GM12878 (cell line): ENCODE data around the gene COASY. TPM values are rescaled to one million over a fixed set of nuclear protein-coding genes. Genes with fewer than 3 reads are reported as not detected.

Experiments
- ATAC-seq: fragments of 200-7000 bp; cut with Tn5 transposase; 3 replicates; pipeline ENCODE4 v1.9.1; 2020; ENCODE audit warnings: mild to moderate bottlenecking, moderate library complexity
- BruUV-seq: library from RNA; stranded (reverse); fragments of 400-500 nt; replicated peaks from 2 replicates; lab custom pipeline; 2021; lab: Mats Ljungman, UMichigan
- CTCF ChIA-PET: fragments of 300-600 bp; sonication (Branson Sonifier 250); formaldehyde crosslinking; extraction: SDS; loops from one replicate; lab custom pipeline; 2021; ENCODE audit warnings: inconsistent platforms; lab: Yijun Ruan, JAX
- POLR2A ChIA-PET: fragments of 350-600 bp; formaldehyde crosslinking; extraction: SDS; loops from one replicate; lab custom pipeline; 2021; ENCODE audit warnings: inconsistent platforms; lab: Charles Lee
- RAD21 ChIA-PET: fragments of 300-600 bp; sonication (Branson Sonifier 250); formaldehyde crosslinking; loops from one replicate; lab custom pipeline; 2023; ENCODE audit warnings: antibody characterized with exemption; ENCODE audit not compliant: unreplicated experiment; lab: Charles Lee
- SMC1A ChIA-PET: fragments of 300-600 bp; sonication (Branson Sonifier 250); formaldehyde crosslinking; loops from one replicate; lab custom pipeline; 2023; ENCODE audit not compliant: unreplicated experiment, uncharacterized antibody; lab: Charles Lee
- DNase-seq: peaks from one replicate; pipeline ENCODE4 v3.0.0-alpha.2; 2011; ENCODE audit warnings: low read depth, low spot score
- FAIRE-seq: peaks from 3 replicates; lab custom pipeline; 2011; peaks lifted over from hg19 to GRCh38; lab: Jason Lieb, UNC
- H2AFZ ChIP-seq: 2 replicates; pipeline ENCODE4 v1.6.0; 2011; ENCODE audit warnings: low read depth, low read length, control low read depth; ENCODE audit not compliant: control insufficient read depth
- H3K27ac ChIP-seq: 2 replicates; pipeline ENCODE4 v1.5.1; 2011; ENCODE audit warnings: control low read depth; ENCODE audit not compliant: control insufficient read depth, insufficient read depth
- H3K27me3 ChIP-seq, 2 experiments: replicated peaks in 1 of 2; 2 replicates each; pipeline versions ENCODE4 v1.6.0 to v1.6.1; 2011; ENCODE audit warnings: low read length in 1 of 2; ENCODE audit not compliant: control insufficient read depth in 2 of 2, insufficient read depth in 2 of 2
- H3K36me3 ChIP-seq, 2 experiments: 2 replicates each; pipeline ENCODE4 v1.5.1; 2011; ENCODE audit warnings: low read length in 1 of 2; ENCODE audit not compliant: control insufficient read depth in 2 of 2, insufficient read depth in 2 of 2
- H3K4me1 ChIP-seq: 2 replicates; pipeline ENCODE4 v1.6.1; 2011; ENCODE audit warnings: mild to moderate bottlenecking, low read length, moderate library complexity, mixed read lengths; ENCODE audit not compliant: control insufficient read depth, insufficient read depth
- H3K4me2 ChIP-seq: 2 replicates; pipeline ENCODE4 v1.6.0; 2011; ENCODE audit warnings: control low read depth; ENCODE audit not compliant: control insufficient read depth, insufficient read depth
- H3K4me3 ChIP-seq: fragments of 200-600 bp; sonication (generic); 2 replicates; pipeline ENCODE4 v1.5.1; 2016
- H3K79me2 ChIP-seq: 2 replicates; pipeline ENCODE4 v1.6.0; 2011; ENCODE audit warnings: low read length; ENCODE audit not compliant: control insufficient read depth, insufficient read depth
- H3K9ac ChIP-seq: 2 replicates; pipeline ENCODE4 v1.8.0; 2011; ENCODE audit warnings: low read length, control low read depth, mixed read lengths; ENCODE audit not compliant: control insufficient read depth, insufficient read depth
- H3K9me3 ChIP-seq: replicated peaks from 3 replicates; pipeline ENCODE4 v1.5.1; 2011; ENCODE audit warnings: mild to moderate bottlenecking, low read length; ENCODE audit not compliant: control insufficient read depth, insufficient read depth
- H4K20me1 ChIP-seq: 2 replicates; pipeline ENCODE4 v1.6.0; 2011; ENCODE audit not compliant: control insufficient read depth, insufficient read depth
- ATF7 ChIP-seq: fragments of 450-650 bp; IDR thresholded peaks from 2 replicates; pipeline ENCODE4 v1.6.1; 2016; ENCODE audit warnings: low read depth, mild to moderate bottlenecking
- CBX5 ChIP-seq: sonication (generic); IDR thresholded peaks from 2 replicates; pipeline ENCODE4 v1.6.1; 2016; ENCODE audit warnings: low read depth, moderate library complexity, mild to moderate bottlenecking, inconsistent platforms
- CEBPZ ChIP-seq: fragments of 150-350 bp; IDR thresholded peaks from 2 replicates; pipeline ENCODE4 v1.6.1; 2016; ENCODE audit warnings: low read depth, low read length
- EED ChIP-seq: sonication (generic); IDR thresholded peaks from 2 replicates; pipeline ENCODE4 v1.6.1; 2016; ENCODE audit warnings: antibody characterized with exemption, low read depth
- MXI1 ChIP-seq: fragments of 150-350 bp; IDR thresholded peaks from 2 replicates; pipeline ENCODE4 v1.6.1; 2011; ENCODE audit warnings: low read depth, mild to moderate bottlenecking, inconsistent platforms, low read length, improper control_type of control experiment
- NRF1 ChIP-seq: conservative IDR thresholded peaks from 2 replicates; pipeline ENCODE4 v1.6.1; 2011; ENCODE audit warnings: mild to moderate bottlenecking, low read depth, low read length, improper control_type of control experiment
- POLR2A ChIP-seq: IDR thresholded peaks from 2 replicates; pipeline ENCODE4 v1.6.1; 2011; ENCODE audit warnings: low read depth, mild to moderate bottlenecking, low read length
- SMC3 ChIP-seq: IDR thresholded peaks from 2 replicates; pipeline ENCODE4 v1.6.1; 2011; ENCODE audit warnings: low read length, improper control_type of control experiment, borderline replicate concordance
- ZNF274 ChIP-seq: IDR thresholded peaks from one replicate; pipeline ENCODE4 v1.8.0; 2011; ENCODE audit not compliant: insufficient read length, insufficient read depth
- WGBS: methylation state at CpG from one replicate; pipeline ENCODE4 v1.1.6; 2016; ENCODE audit warnings: low lambda C conversion rate; ENCODE audit not compliant: insufficient replicate concordance, insufficient coverage; ENCODE audit errors: missing lambda C conversion rate; 5-methylcytosine and 5-hydroxymethylcytosine counted together
- in situ Hi-C: fragments of 300-500 bp; cut with MboI; formaldehyde crosslinking; loops from 9 replicates; pipeline ENCODE4 v1.14.3; 2018; ENCODE audit warnings: mixed read lengths
- intact Hi-C: fragments of 100-400 bp; cut with micrococcal nuclease; formaldehyde crosslinking; loops from one replicate; pipeline ENCODE4 v1.14.2; 2022; ENCODE audit not compliant: unreplicated experiment
- polyA plus RNA-seq, 11 experiments: library from polyadenylated mRNA; depleted of rRNA in 4 of 11; unstranded in 6 of 11; stranded (reverse) in 5 of 11; fragments of >200 nt; fragmentation: Nextera tagmentation in 4 of 11; fragmentation: Illumina TruSeq in 1 of 11; extraction: Ambion mirVana in 4 of 11; extraction: Trizol in 1 of 11; gene quantifications; 1 replicate in 1 of 11; 2 replicates in 10 of 11; pipeline versions ENCODE4 v1.2.1 to v1.2.3, GENCODE V29; 2011 to 2016; ENCODE audit warnings: inconsistent platforms in 2 of 11, missing spikeins in 2 of 11, low read depth in 1 of 11
- total RNA-seq, 4 experiments: library from RNA; depleted of rRNA in 3 of 4; stranded (reverse); fragments of >200 nt in 3 of 4; fragmentation: Illumina TruSeq in 1 of 4; extraction: Trizol in 1 of 4; gene quantifications; 2 replicates each; pipeline versions ENCODE4 v1.2.1 to v1.2.3, GENCODE V29; 2013 to 2021
- TF ChIP-seq, protein P1 (sequence below): fragments of 450-650 bp; IDR thresholded peaks from 2 replicates; pipeline ENCODE4 v1.6.1; 2016; ENCODE audit warnings: mild to moderate bottlenecking

Gene COASY
- total and polyA plus RNA-seq, 10 of the 15 experiments (the other 5 are each of a cell fraction or from before 2014, with no cell fraction given), result 18.6 to 93.9 (median 43.2) TPM

DNA sequence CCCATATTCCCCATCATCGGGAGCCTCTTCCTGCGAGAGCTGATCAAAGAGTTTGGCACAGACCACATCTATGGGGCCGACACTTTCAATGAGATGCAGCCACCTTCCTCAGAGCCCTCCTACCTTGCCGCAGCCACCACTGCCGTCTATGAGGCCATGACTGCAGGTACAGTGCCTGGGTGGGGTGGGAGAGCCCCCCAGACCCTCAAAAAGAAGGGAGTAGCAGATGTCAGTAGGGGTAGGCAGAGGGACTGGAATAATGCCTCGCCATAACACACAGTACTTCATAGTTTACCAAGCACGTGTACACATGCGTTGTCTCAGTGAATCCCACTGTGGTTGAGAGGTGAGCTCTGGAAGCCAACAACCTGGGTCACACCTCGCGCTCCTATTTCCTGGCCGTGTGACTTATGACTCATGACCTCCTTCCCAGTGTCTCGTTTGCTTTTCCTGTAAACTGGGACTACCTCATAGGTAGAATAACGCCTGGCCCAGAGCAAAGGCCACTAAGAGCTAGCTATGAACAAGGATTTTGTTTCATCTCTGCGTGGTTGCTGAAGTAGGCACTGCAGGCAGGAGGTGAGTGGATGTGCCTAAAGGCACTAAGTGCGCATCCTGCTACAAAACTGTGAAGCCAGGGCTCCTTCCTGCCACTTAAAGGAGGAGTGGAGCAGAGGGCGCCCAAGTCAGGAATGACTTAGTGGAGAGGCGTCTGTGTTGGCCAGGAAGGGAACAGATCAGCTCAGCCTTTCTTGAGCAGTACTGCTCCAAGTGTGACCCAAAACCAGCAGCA is 20.7 kb upstream of the COASY start:
- ChIA-PET POLR2A (interaction anchor here (0.5 to 1.4 kb wide), 5 partner anchors 9 to 56 kb away, joined by 3 to 5 read pairs (median 3); no protein-coding TSS in a partner anchor), SMC1A (interaction anchor here (0.6 to 1.0 kb wide), 3 partner anchors 11 to 575 kb away, joined by 3 read pairs; partner anchors contain the start of gene CNP), RAD21 (interaction anchor here (0.7 to 1.6 kb wide), 2 partner anchors 14 to 756 kb away, joined by 3 read pairs; no protein-coding TSS in a partner anchor), CTCF (interaction anchor here (1.1 to 1.3 kb wide), 2 partner anchors 13 to 181 kb away, joined by 3 read pairs; no protein-coding TSS in a partner anchor)
- Histone ChIP-seq H3K9me3 (no peaks in the 10 kb centered on the region), H2AFZ (no peak overlapping the region), H3K4me2 (no peak overlapping the region), H3K9ac (no peak overlapping the region), H3K4me1 (peaks cover 8% of the 10 kb centered on the region), H3K4me3 (no peak overlapping the region), H3K36me3 (peaks cover 0 to 5% of the 10 kb centered on the region in 2 experiments; a peak in 3 of 4 replicates), H3K79me2 (peaks cover 13% of the 10 kb centered on the region), H3K27ac (no peak overlapping the region), H3K27me3 (no peaks in the 10 kb centered on the region), H4K20me1 (no peaks in the 10 kb centered on the region)
- FAIRE-seq (no peak), DNase-seq (no peak), ATAC-seq (no peak)
- no TSS peak for BruUV-seq
- TF ChIP-seq CBX5, result no peak
- TF ChIP-seq POLR2A, result peak; percentile 46
- 82% methylated on average over 17 of the region's 17 CpGs for WGBS
- intact Hi-C loops, result no loop called here
- in situ Hi-C loops, result no loop called here

DNA sequence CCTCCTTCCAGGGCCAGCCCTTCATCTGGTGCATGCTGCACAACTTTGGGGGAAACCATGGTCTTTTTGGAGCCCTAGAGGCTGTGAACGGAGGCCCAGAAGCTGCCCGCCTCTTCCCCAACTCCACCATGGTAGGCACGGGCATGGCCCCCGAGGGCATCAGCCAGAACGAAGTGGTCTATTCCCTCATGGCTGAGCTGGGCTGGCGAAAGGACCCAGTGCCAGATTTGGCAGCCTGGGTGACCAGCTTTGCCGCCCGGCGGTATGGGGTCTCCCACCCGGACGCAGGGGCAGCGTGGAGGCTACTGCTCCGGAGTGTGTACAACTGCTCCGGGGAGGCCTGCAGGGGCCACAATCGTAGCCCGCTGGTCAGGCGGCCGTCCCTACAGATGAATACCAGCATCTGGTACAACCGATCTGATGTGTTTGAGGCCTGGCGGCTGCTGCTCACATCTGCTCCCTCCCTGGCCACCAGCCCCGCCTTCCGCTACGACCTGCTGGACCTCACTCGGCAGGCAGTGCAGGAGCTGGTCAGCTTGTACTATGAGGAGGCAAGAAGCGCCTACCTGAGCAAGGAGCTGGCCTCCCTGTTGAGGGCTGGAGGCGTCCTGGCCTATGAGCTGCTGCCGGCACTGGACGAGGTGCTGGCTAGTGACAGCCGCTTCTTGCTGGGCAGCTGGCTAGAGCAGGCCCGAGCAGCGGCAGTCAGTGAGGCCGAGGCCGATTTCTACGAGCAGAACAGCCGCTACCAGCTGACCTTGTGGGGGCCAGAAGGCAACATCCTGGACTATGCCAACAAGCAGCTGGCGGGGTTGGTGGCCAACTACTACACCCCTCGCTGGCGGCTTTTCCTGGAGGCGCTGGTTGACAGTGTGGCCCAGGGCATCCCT is 18.5 kb upstream of the COASY start:
- in situ Hi-C loops (no loop called here), intact Hi-C loops (no loop called here)
- Histone ChIP-seq H3K4me2 (no peak overlapping the region), H4K20me1 (no peaks in the 10 kb centered on the region), H3K36me3 (peaks cover 0 to 5% of the 10 kb centered on the region in 2 experiments; a peak in 3 of 4 replicates), H3K4me1 (0 out of 2 replicates have a peak, but pooled peaks cover 3% of the 10 kb centered on the region), H3K9me3 (no peaks in the 10 kb centered on the region), H3K9ac (no peak overlapping the region), H2AFZ (no peak overlapping the region), H3K4me3 (no peak overlapping the region), H3K27me3 (no peaks in the 10 kb centered on the region), H3K27ac (no peak overlapping the region), H3K79me2 (no peaks in the 10 kb centered on the region)
- RAD21 ChIA-PET, result interaction anchor here (1.2 kb wide), 1 partner anchor 11 kb away, joined by 3 read pairs; no protein-coding TSS in a partner anchor
- SMC1A ChIA-PET, result no interaction called here
- BruUV-seq, result no TSS peak
- POLR2A ChIA-PET, result no interaction called here
- CTCF ChIA-PET, result no interaction called here
- no peak for FAIRE-seq
- WGBS, result 96% methylated on average over 39 of the region's 39 CpGs
- no peak for DNase-seq
- ATAC-seq, result no peak
- TF ChIP-seq SMC3 (no peak), NRF1 (no peak), ATF7 (no peak), EED (no peak), MXI1 (no peak), ZNF274 (no peak), CEBPZ (no peak)
- TF ChIP-seq, protein P1, sequence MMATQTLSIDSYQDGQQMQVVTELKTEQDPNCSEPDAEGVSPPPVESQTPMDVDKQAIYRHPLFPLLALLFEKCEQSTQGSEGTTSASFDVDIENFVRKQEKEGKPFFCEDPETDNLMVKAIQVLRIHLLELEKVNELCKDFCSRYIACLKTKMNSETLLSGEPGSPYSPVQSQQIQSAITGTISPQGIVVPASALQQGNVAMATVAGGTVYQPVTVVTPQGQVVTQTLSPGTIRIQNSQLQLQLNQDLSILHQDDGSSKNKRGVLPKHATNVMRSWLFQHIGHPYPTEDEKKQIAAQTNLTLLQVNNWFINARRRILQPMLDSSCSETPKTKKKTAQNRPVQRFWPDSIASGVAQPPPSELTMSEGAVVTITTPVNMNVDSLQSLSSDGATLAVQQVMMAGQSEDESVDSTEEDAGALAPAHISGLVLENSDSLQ, result no peak
